Activated naive CD8-positive, alpha-beta T cell treated with anti-CD3 and anti-CD28 coated beads, Interleukin-2, amount 50 U/mL, for 24 hours (primary cell): Measurements from ENCODE around the gene OR4F17.
"Not testable (repeated sequence)": the region's sequence is repeated elsewhere in the genome, so short reads cannot be mapped to it uniquely, and the experiment has no call there.

Source experiments
- ATAC-seq: fragments of 150-1000 bp; cut with Tn5 transposase; one replicate; pipeline ENCODE4 v1.10.0; 2021
- DNase-seq: peaks from one replicate; pipeline ENCODE4 v3.0.0; 2021
- H3K27ac Mint-ChIP-seq: one replicate; pipeline ENCODE4 v1.8.0; 2021; ENCODE audit warnings: mild to moderate bottlenecking, mixed read lengths
- H3K27me3 Mint-ChIP-seq: one replicate; pipeline ENCODE4 v1.8.0; 2021; ENCODE audit warnings: mixed read lengths
- H3K36me3 Mint-ChIP-seq: one replicate; pipeline ENCODE4 v1.8.0; 2021; ENCODE audit warnings: low read depth, mixed read lengths
- H3K4me1 Mint-ChIP-seq: one replicate; pipeline ENCODE4 v1.8.0; 2021; ENCODE audit warnings: mixed read lengths
- H3K4me3 Mint-ChIP-seq: one replicate; pipeline ENCODE4 v1.8.0; 2021; ENCODE audit warnings: mild to moderate bottlenecking, moderate library complexity, mixed read lengths
- H3K9me3 Mint-ChIP-seq: one replicate; pipeline ENCODE4 v1.8.0; 2021; ENCODE audit warnings: mixed read lengths

Gene OR4F17

GRCh38 chr19:106804-107203 lies at the start of gene OR4F17:
Gene OR4F17, plus strand, starts transcription at chr19:107104. Its CDS starts 3,575 bp downstream, at chr19:110679.
- not testable (repeated sequence) for ATAC-seq, H3K9me3 Mint-ChIP-seq, H3K27me3 Mint-ChIP-seq, DNase-seq, H3K36me3 Mint-ChIP-seq, H3K27ac Mint-ChIP-seq, H3K4me3 Mint-ChIP-seq, H3K4me1 Mint-ChIP-seq

GRCh38 chr19:70793-71192 lies 36.1 kb upstream of the OR4F17 start:
- H3K4me1 Mint-ChIP-seq, H3K27me3 Mint-ChIP-seq, H3K4me3 Mint-ChIP-seq, H3K9me3 Mint-ChIP-seq, H3K36me3 Mint-ChIP-seq, ATAC-seq, H3K27ac Mint-ChIP-seq: not testable (repeated sequence)
- DNase-seq = peak; percentile 40

GRCh38 chr19:82864-83263 lies 24.0 kb upstream of the OR4F17 start:
- H3K27me3 Mint-ChIP-seq, DNase-seq, H3K9me3 Mint-ChIP-seq, H3K4me3 Mint-ChIP-seq, H3K4me1 Mint-ChIP-seq, H3K36me3 Mint-ChIP-seq, H3K27ac Mint-ChIP-seq, ATAC-seq: not testable (repeated sequence)

GRCh38 chr19:83626-84025 lies 23.3 kb upstream of the OR4F17 start:
- DNase-seq, H3K4me3 Mint-ChIP-seq, H3K36me3 Mint-ChIP-seq, H3K9me3 Mint-ChIP-seq, H3K27me3 Mint-ChIP-seq, ATAC-seq, H3K4me1 Mint-ChIP-seq, H3K27ac Mint-ChIP-seq: not testable (repeated sequence)

- DNase-seq, ATAC-seq, H3K27me3 Mint-ChIP-seq, H3K9me3 Mint-ChIP-seq, H3K4me3 Mint-ChIP-seq, H3K4me1 Mint-ChIP-seq, H3K27ac Mint-ChIP-seq, H3K36me3 Mint-ChIP-seq: not testable (repeated sequence)
Measured at GRCh38 chr19:90678-91077, 16.2 kb upstream of the OR4F17 start.

GRCh38 chr19:94794-95193 lies 12.1 kb upstream of the OR4F17 start:
- not testable (repeated sequence) for ATAC-seq, H3K9me3 Mint-ChIP-seq, H3K36me3 Mint-ChIP-seq, H3K4me3 Mint-ChIP-seq, H3K27me3 Mint-ChIP-seq, H3K4me1 Mint-ChIP-seq, DNase-seq, H3K27ac Mint-ChIP-seq

GRCh38 chr19:97647-98046 lies 9.3 kb upstream of the OR4F17 start:
- not testable (repeated sequence) for H3K4me1 Mint-ChIP-seq, DNase-seq, H3K27ac Mint-ChIP-seq, ATAC-seq, H3K4me3 Mint-ChIP-seq, H3K9me3 Mint-ChIP-seq, H3K27me3 Mint-ChIP-seq, H3K36me3 Mint-ChIP-seq

GRCh38 chr19:120443-121140 lies 13.7 kb downstream of the OR4F17 start:
- H3K4me1 Mint-ChIP-seq, H3K27me3 Mint-ChIP-seq, H3K27ac Mint-ChIP-seq, H3K36me3 Mint-ChIP-seq, H3K4me3 Mint-ChIP-seq, ATAC-seq, H3K9me3 Mint-ChIP-seq, DNase-seq: not testable (repeated sequence)
